Prostate gland (tissue), 2 donors: ENCODE results near the gene PRDM16. TPM values are rescaled to one million over a fixed set of nuclear protein-coding genes. Genes with fewer than 3 reads are reported as not detected.

Experiments
- DNase-seq: peaks from one replicate; pipeline ENCODE4 v3.0.0-alpha.2; 2019; ENCODE audit warnings: low spot score
- H3K27ac ChIP-seq, 2 donors: fragments of 200-600 bp; sonication (generic); 2 replicates each; pipeline ENCODE4 v1.5.1; 2017 to 2019
- H3K27me3 ChIP-seq: fragments of 200-600 bp; sonication (generic); replicated peaks from 2 replicates; pipeline ENCODE4 v1.5.1; 2019; ENCODE audit not compliant: insufficient read depth
- H3K36me3 ChIP-seq, 2 donors: fragments of 200-600 bp; sonication (generic); 1 replicate in 1 of 2; 2 replicates in 1 of 2; pipeline versions ENCODE4 v1.5.1 to v1.8.1; 2017 to 2019
- H3K4me1 ChIP-seq: fragments of 200-600 bp; sonication (generic); replicated peaks from 2 replicates; pipeline ENCODE4 v1.5.1; 2019
- H3K4me3 ChIP-seq, 2 donors: fragments of 200-600 bp; sonication (generic); 2 replicates each; pipeline ENCODE4 v1.5.1; 2017 to 2019
- H3K9me3 ChIP-seq: fragments of 200-600 bp; sonication (generic); 2 replicates; pipeline ENCODE4 v1.5.1; 2017
- POLR2A ChIP-seq: fragments of 450-650 bp; IDR thresholded peaks from one replicate; pipeline ENCODE4 v1.6.1; 2016; ENCODE audit warnings: antibody characterized with exemption, mild to moderate bottlenecking
- POLR2AphosphoS5 ChIP-seq: sonication (generic); formaldehyde crosslinking; IDR thresholded peaks from one replicate; pipeline ENCODE4 v1.6.1; 2017; ENCODE audit warnings: antibody characterized with exemption
- WGBS: methylation state at CpG from one replicate; pipeline ENCODE4 v1.1.5; 2018; 5-methylcytosine and 5-hydroxymethylcytosine counted together
- intact Hi-C: fragments of 100-400 bp; cut with DNase I; formaldehyde crosslinking; loops from one replicate; pipeline ENCODE4 v1.14.2; 2022
- total RNA-seq, 2 donors: library from RNA; depleted of rRNA; stranded (reverse); fragments of >200 nt; gene quantifications; one replicate each; pipeline ENCODE4 v1.1.0, GENCODE V29; 2016
- TF ChIP-seq, protein P1 (sequence below), 4 experiments: fragments of 200-600 bp in 2 of 4; fragments of 450-650 bp in 2 of 4; sonication (generic) in 2 of 4; IDR thresholded peaks; 1 replicate in 3 of 4; 2 replicates in 1 of 4; pipeline ENCODE4 v1.5.1; 2016 to 2019; ENCODE audit warnings: antibody characterized with exemption in 4 of 4, mild to moderate bottlenecking in 2 of 4, moderate library complexity in 2 of 4

PRDM16 gene
- total RNA-seq, 2 donors from 2014 or later, result 0.23 to 6.5 TPM

GRCh38 chr1:3061981-3062615 lies 6.9 kb upstream of the PRDM16 start:
- H3K9me3 ChIP-seq, result no peaks in the 10 kb centered on the region
- H3K36me3 ChIP-seq, result no peaks in the 10 kb centered on the region
- H3K4me1 ChIP-seq, result peaks cover 9% of the 10 kb centered on the region
- 20% methylated on average over 21 of the region's 21 CpGs for WGBS
- DNase-seq, result no peak
- intact Hi-C loops, result no loop called here
- no peak overlapping the region for H3K4me3 ChIP-seq
- H3K27me3 ChIP-seq, result peaks cover 47% of the 10 kb centered on the region
- no peak for TF ChIP-seq POLR2AphosphoS5
- no peak for TF ChIP-seq POLR2A
- TF ChIP-seq, protein P1, sequence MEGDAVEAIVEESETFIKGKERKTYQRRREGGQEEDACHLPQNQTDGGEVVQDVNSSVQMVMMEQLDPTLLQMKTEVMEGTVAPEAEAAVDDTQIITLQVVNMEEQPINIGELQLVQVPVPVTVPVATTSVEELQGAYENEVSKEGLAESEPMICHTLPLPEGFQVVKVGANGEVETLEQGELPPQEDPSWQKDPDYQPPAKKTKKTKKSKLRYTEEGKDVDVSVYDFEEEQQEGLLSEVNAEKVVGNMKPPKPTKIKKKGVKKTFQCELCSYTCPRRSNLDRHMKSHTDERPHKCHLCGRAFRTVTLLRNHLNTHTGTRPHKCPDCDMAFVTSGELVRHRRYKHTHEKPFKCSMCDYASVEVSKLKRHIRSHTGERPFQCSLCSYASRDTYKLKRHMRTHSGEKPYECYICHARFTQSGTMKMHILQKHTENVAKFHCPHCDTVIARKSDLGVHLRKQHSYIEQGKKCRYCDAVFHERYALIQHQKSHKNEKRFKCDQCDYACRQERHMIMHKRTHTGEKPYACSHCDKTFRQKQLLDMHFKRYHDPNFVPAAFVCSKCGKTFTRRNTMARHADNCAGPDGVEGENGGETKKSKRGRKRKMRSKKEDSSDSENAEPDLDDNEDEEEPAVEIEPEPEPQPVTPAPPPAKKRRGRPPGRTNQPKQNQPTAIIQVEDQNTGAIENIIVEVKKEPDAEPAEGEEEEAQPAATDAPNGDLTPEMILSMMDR (IDR thresholded peaks at IDR 0.05), result no peak
- H3K27ac ChIP-seq, result no peak overlapping the region

DNA sequence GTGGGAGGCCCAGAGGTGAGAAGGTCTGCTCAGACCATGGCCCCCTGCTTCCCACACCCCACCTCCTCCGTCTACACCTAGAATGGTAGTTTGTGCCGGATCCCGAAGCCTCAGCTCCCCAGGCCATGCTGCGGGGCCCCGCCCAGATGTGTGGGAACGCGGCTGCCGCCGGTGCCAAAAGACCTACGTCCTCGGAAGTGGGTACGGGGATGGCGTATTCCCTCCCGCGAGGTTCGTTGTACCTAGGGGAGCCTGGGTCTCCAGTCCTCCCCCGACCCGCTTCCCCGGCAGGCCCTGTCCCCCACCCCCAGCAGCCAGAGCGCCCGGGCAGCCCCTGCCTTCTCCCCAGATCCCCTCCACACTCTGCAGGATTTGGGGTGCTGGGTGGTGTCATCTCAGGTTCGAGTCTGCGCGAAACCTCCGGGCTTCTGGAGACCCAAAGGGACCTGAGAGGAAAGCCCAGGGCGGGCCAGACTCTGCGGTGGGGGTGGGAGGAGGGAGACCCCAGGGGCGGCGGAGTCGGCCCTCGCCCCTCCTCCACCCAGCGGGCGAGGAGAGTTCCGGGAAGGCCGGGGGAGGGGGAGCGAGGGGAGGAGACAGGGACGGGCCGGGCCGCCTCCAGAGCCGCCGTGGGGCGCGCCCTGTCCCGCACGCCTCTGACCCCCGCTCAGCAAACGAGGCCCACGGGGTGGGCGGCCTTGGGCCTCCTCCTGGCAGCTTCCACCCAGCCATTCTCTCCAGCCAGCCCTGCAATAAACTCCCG lies 6.2 kb upstream of the PRDM16 start:
- H3K9me3 ChIP-seq, result no peaks in the 10 kb centered on the region
- no peak overlapping the region for H3K4me3 ChIP-seq
- no peak for DNase-seq
- no peak overlapping the region for H3K27ac ChIP-seq
- WGBS, result 8% methylated on average over 46 of the region's 50 CpGs
- peaks cover 54% of the 10 kb centered on the region for H3K27me3 ChIP-seq
- no peaks in the 10 kb centered on the region for H3K36me3 ChIP-seq
- no peak for TF ChIP-seq POLR2A
- no peak for TF ChIP-seq POLR2AphosphoS5
- TF ChIP-seq, protein P1 (IDR thresholded peaks at IDR 0.05), result no peak
- H3K4me1 ChIP-seq, result peaks cover 10% of the 10 kb centered on the region
- intact Hi-C loops, result no loop called here

- Histone ChIP-seq H3K27ac (no peak overlapping the region), H3K4me3 (peak overlapping the region in 1 of 2 donors; percentile 18), H3K9me3 (no peaks in the 10 kb centered on the region), H3K4me1 (peaks cover 18% of the 10 kb centered on the region), H3K36me3 (no peaks in the 10 kb centered on the region), H3K27me3 (peaks cover 54% of the 10 kb centered on the region)
- 10% methylated on average over 60 of the region's 91 CpGs for WGBS
- no peak for DNase-seq
- intact Hi-C loops, result no loop called here
- no peak for TF ChIP-seq POLR2A
- TF ChIP-seq POLR2AphosphoS5, result no peak
- TF ChIP-seq, protein P1 (IDR thresholded peaks at IDR 0.05), result no peak
These were observed 5.4 kb upstream of the PRDM16 start for GRCh38 chr1:3063379-3064295.

- no peak for DNase-seq
- WGBS, result 47% methylated on average over 17 of the region's 17 CpGs
- no peak overlapping the region for H3K27ac ChIP-seq
- H3K36me3 ChIP-seq, result no peaks in the 10 kb centered on the region
- TF ChIP-seq POLR2A, result no peak
- H3K4me3 ChIP-seq, result no peak overlapping the region
- H3K4me1 ChIP-seq, result peaks cover 21% of the 10 kb centered on the region
- H3K27me3 ChIP-seq, result peaks cover 54% of the 10 kb centered on the region
- H3K9me3 ChIP-seq, result no peaks in the 10 kb centered on the region
- intact Hi-C loops, result no loop called here
These were observed 4.6 kb upstream of the PRDM16 start for GRCh38 chr1:3064296-3064850.

GRCh38 chr1:3064901-3065300 lies 4.1 kb upstream of the PRDM16 start:
- Histone ChIP-seq H3K27me3 (peaks cover 54% of the 10 kb centered on the region), H3K4me1 (peaks cover 21% of the 10 kb centered on the region), H3K4me3 (no peak overlapping the region), H3K9me3 (no peaks in the 10 kb centered on the region), H3K36me3 (no peaks in the 10 kb centered on the region), H3K27ac (no peak overlapping the region)
- WGBS, result 66% methylated on average over 9 of the region's 9 CpGs
- TF ChIP-seq POLR2AphosphoS5 (no peak), POLR2A (no peak)
- TF ChIP-seq, protein P1 (IDR thresholded peaks at IDR 0.05), result no peak
- no peak for DNase-seq
- intact Hi-C loops, result loop anchor here (5.0 kb wide), 1 partner anchor 217 kb away; no protein-coding TSS in a partner anchor
